ENCODE measurements around the gene CHD9. TPM values are rescaled to one million over a fixed set of nuclear protein-coding genes. Genes with fewer than 3 reads are reported as not detected.
"Not testable (repeated sequence)": the region's sequence is repeated elsewhere in the genome, so short reads cannot be mapped to it uniquely, and the experiment has no call there.

CHD9 gene
- total RNA-seq, 1 donor from 2014 or later, result 233 TPM

- DNase-seq, result no peak
Measured at GRCh38 chr16:53282328-53282727, 227.5 kb downstream of the CHD9 start.

- DNase-seq, result no peak
Measured at GRCh38 chr16:53282975-53283946, 228.5 kb downstream of the CHD9 start.

DNA sequence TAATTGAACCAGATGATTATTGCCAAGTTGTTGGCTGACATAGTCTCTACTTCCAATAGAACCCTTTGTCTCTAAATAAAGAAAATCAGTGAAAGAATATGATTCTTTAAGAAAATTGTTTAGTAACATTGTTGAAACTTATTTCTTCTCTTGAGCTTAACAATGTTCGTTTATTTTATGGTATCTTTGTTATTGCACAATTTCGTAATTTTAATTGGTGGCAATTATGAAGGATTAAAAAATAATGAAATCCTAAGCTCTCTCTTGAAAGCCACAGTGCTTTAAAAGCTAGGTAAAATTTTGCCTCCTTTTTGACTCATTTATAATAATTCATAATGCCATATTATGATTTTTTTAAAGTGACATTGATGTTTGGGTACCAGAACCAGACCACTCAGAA is 230.4 kb downstream of the CHD9 start:
- no peak for DNase-seq

DNA sequence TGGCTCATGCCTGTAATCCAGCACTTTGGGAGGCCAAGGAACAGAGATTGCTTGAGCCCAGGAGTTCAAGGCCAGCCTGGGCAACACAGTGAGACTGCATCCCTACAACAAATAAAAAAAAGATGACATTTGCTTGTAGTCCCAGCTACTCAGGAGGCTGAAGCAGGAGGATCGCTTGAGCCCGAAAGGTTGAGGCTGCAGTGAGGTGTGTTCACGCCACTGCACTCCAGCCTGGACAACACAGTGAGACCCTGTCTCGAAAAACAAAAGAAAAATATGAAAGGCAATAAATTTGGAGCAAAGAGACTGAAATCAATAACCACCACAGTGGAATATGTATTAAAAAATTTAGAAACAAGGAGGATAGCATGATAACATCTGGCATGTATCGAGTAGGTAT is 235.7 kb downstream of the CHD9 start:
- no peak for DNase-seq

DNA sequence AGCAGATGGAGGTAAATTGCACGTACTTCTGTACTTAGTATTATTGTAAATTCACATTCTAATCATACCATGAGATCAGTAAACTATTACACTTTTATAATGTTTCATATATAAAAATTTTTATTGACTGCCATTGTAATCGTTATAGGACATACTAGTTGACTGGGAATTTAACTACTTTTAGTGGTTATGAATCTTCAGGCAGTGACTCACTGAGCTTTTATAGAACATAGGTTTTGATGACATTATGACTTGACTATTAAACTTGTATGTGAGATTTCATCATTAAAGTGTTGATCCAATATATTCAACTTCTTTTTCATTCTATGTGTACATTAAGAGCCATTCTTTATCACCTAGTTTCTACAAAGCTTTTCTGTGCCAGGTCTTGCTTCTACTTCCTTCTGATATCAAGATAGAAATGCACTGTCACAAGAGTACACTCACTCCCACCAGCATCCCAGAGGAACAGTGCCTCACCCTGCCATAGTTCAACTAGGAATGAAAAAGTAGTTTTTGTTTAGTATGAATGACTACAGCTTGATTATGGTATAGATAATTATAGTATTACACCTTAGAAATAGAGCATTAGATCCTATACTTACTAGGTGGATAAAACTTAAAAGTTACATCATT is 237.1 kb downstream of the CHD9 start:
- no peak for DNase-seq

- DNase-seq, result no peak
Measured at GRCh38 chr16:53297477-53297876, 242.7 kb downstream of the CHD9 start.

DNA sequence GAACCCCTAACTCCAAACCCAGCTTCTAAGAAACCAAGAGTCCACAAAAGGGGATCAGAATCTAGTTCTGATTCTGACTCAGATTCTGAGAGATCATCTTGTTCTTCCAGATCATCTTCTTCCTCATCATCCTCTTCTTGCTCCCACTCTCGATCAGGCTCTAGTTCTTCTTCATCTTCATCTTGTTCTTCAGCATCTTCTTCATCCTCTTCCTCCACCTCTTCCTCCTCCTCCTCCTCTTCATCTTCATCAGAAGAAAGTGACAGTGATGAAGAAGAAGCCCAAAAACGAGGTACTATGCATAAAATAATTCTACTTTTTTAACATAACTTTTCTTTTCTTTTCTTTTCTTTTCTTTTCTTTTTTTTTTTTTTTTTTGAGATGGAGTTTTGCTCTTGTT is 249.5 kb downstream of the CHD9 start:
- no peak for DNase-seq

- DNase-seq, result no peak
Measured at GRCh38 chr16:53305743-53306142, 251.0 kb downstream of the CHD9 start.

DNA sequence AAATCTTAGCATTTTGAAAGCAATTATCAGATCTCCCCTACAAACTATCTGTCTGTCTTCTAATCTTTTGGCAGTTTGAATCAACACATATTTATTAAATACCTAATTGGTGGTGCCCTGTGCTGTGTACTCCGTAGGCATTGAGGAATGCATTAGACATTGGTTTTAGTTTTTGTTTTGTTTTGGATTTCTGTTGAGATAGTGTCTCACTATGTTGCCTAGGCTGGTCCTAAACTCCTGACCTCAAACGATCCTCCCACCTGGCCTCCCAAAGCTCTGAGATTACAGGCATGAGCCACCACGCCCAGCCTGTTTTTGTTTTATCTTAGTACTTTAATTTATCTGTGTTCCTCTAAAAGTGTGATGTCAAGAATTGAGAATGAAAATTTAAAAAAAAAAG is 254.7 kb downstream of the CHD9 start:
- no peak for DNase-seq

DNA sequence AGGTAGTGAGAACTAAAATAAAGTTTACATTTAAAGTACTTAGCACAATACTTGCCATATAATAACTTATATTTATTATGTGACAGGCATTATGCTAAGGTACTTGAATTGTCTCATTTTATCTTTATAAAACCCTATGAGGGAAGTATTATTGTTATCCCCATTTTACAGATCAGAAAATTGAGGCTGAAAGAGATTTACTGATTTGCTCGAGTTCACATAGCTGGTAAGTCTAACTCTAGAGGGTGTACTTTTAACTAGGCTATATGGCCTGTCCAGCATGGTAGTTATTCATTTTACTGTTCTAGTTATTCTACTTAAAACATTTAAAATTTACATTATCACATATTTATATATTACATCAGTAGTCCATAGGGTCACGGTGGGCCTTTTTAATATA is 266.2 kb downstream of the CHD9 start:
- no peak for DNase-seq

DNA sequence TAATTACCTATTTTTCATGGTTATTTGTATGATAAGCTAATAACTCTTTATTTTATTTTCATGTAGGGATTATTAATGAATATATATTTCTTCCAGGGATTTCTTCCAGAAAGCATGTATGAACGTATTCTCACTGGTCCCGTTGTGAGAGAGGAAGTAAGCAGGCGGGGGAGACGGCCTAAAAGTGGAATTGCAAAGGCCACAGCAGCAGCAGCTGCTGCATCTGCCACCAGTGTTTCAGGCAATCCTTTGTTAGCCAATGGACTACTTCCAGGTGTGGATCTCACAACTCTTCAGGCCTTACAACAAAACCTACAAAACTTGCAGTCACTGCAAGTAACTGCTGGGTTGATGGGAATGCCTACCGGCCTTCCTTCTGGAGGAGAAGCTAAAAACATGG is 269.1 kb downstream of the CHD9 start:
- DNase-seq, result no peak

DNA sequence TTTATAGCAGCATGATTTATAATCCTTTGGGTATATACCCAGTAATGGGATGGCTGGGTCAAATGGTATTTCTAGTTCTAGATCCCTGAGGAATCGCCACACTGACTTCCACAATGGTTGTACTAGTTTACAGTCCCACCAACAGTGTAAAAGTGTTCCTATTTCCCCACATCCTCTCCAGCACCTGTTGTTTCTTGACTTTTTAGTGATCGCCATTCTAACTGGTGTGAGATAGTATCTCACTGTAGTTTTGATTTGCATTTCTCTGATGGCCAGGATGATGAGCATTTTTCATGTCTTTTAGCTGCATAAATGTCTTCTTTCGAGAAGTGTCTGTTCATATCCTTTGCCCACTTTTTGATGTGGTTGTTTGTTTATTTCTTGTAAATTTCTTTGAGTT is 276.2 kb downstream of the CHD9 start:
- not testable (repeated sequence) for DNase-seq

- DNase-seq, result no peak
Measured at GRCh38 chr16:53334581-53334980, 279.8 kb downstream of the CHD9 start.

DNA sequence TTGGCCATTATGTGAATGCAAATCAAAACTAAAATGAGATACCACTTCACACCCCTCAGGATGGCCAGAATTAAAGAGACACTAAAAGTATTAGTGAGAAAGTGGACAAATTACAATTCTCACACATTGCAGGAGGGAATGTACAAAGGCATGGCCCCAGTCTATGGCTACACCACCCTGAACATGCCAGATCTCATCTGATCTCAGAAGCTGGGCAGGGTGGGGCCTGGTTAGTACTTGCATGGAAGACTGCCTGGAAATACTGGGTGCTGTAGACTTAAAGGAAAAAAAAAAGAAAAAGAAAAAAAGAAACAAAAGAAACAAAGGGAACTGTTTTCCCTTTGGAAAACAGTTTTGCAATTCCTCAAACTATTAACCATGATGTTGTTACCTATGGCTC is 282.5 kb downstream of the CHD9 start:
- DNase-seq, result no peak

DNA sequence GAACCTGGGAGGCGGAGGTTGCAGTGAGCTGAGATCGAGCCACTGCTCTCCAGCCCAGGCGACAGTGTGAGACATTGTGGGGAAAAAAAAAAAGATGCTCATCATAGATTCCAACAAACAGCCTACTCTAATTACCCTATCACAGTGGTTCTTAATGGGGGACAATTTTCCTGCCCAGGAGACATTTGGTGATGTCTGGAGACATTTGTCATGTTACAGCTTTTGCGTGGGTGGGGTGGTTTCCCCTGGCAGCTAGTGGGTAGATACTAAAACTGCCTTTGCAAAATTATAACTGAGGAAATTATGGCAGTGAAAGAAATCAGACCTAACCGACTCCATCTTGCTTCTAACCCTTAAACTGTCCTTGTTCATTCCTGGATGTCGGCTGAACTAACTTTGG is 287.0 kb downstream of the CHD9 start:
- no peak for DNase-seq

DNA sequence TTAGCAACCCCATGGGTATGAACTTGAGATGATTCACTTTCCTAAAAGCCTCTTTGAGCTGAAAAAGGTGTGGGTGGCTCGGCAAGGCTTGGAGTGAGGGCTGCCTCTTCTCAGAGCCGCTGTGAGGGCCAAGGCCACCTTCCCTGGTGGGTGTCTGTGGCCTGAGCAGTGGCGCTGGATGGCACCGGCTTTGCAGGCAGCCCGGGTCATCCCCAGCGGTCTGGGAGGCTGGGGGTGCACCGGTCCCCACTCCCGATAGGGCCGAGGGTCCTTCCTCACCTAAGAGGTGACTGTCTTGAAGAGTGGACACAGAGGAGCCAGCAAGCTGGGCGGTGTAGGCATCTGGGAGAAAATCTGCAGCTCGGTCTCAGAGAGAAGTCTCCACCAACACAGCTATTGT is 300.3 kb downstream of the CHD9 start:
- no peak for DNase-seq

DNA sequence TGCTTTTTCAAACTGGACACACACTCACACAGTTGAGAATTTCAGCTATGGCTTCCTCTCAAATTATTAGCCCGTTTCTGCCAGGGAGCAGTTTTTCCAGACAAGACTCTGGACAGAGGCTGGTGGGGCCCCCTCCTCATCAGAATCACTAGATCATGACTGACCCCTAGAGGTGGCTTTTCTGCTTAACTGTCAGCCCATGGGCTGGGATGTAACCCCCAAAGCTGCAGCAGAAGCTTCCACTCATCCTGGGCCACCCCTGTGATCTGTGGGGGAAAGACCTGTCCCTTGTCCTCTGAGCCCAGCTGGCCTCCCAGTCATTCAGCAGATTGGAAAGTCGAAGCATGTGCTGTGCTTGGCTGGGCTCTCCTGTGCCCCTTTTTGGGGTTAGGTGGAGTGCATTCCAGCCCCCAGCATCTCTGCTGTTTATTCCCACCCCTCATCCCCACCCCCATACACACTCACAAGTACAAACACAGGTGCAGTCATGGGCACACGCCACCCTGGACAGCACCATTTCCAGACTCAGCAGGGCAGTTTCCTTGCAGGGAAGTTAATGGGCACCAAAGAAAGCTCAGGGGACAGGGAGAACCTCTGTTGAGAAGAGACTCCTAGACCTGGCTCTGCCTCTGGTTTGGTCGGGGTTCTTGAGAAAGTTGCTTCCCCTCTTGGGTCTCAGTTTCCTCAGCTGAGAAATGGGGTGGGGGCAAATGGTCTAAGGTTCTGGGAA is 301.9 kb downstream of the CHD9 start:
- no peak for DNase-seq

GRCh38 chr16:53357208-53357586 is 302.4 kb downstream of the CHD9 start:
- no peak for DNase-seq

GRCh38 chr16:53357955-53358354 is 303.2 kb downstream of the CHD9 start:
- DNase-seq, result no peak

DNA sequence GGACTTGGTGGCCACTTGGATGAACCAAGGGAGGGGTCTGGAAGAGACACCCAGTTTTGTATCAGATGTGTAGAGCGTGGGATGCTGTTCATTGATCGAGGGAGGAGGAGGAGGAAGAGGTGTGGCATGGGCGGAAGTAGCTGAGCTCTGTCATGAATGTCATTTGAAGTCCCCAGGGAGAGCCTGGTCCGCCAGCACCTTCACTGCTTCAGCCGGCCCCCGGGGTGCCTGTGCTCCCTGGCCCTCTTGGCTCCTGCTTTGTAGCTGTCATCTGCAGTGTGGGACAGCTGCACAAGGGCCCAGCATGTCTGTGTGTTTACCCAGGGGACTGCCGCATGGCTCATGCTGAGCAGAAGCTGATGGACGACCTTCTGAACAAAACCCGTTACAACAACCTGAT is 304.1 kb downstream of the CHD9 start:
- no peak for DNase-seq

- no peak for DNase-seq
Measured at GRCh38 chr16:53369921-53370320, 315.1 kb downstream of the CHD9 start.

DNA sequence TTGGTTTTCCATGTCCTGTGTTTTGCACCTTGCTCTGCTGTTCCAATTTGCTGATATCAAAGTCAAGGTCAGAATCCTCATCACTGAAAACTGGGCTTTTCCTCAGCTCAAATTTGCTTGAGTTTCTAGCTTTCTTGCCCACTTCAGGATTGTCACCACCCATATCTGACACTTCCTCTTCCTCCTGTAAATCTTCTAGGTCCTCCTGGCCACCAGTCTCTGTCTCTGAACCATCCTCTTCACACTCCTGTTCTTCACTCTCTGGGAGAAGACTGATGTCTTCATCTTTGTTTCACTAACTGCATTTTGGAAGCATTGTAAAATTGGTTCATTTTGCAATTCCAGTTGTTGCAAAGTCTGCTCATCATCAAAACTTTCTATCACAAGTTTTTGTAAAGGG is 316.0 kb downstream of the CHD9 start:
- DNase-seq, result no peak

Measured in occipital lobe (tissue), 2 donors.